Measurements from ENCODE around the gene ZNF783.
"Not testable (repeated sequence)": the region's sequence is repeated elsewhere in the genome, so short reads cannot be mapped to it uniquely, and the experiment has no call there.

ZNF783 gene

DNA sequence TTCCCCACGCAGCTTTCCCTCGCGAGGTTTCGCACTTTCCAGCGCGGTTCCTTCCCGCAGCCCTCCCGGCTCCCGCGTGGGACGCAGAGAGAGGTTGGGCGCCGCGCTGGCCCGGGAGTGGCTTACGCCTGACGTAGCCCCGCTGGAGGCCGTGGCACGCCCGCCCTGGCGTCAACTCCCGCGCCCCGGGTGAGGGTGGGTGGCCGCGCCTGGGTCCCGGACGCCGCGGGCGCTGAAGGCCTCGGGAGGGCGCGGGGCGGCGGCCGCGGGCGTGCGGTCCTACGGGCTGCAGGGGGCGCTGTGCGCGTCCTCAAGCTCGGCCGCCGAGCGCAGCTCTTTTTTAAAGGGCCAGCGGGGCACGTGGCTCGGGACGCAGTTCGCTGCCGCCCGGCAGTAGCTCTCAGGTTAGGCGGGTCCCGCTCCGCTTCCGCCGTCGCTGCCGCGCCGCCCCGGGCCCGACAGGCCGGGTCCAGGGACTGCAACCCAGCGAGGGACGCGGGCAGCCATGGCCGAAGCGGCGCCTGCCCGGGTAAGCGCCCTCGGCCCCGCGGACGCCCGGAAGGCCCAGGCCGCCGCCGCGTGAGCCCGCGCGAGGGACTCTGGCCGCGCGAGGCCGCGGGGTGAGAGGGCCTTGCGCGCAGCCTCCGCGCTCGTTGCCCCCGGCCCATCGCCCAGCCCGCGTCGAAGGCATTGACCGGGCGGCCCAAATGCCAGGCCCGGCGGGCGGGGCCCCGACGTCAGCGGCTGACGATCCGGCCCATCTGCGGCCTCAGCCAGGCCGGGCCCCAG, at the start of gene ZNF783:
TSS of gene ZNF783 (plus strand) at position 368 of the 789 bp plus-strand sequence. CDS start at position 506, 138 bp downstream.
- peak; percentile 89 for DNase-seq

DNA sequence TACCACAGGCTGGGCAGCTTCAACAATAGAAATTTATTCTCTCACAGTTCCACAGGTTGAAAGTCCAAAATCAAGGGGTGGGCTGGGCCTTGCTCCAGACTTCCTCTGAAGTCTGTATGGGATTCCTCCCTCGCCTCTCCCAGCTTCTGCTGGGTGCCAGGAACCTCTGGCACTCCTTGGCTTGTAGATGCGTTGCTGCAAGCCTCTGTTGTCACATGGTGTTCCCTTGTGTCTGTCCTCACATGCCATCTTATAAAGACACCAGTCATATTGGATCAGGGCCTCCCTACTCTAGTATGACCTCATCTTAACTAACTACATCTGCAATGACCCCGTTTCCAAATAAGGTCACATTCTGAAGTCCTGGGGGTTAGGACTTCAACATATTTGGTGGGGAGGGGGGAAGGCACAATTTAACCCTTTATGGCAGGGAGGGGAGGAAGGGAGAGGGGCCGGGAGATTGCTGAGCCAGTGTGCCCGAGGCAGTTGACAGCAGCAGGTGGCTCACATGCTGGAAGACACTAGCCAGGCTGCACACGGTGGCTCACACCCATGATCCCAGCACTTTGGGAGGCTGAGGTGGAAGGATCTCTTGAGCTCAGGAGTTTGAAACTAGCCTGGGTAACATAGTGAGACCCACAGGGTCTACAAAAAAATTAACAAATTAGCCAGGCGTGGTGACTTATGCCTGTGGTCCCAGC, 47.8 kb upstream of the ZNF783 start:
- DNase-seq: no peak

DNA sequence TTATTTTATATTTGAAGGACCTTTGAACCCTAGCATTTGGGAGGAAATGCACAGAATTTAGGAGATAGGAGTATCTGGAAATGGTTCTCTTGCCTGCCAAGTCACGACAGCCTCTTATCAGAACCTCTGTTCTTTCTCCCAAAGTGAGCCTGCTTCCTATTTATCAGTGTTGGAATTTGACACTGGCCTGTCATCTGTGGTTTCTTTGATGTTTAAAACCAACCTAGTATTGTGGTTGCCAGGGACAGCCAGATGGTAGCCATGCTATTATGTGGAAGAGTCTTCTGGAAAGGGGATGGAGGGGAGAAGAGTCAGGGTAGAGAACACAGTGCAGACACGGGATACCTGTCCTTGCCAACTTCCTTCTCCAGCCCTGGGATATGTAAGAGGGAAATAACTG, 45.6 kb upstream of the ZNF783 start:
- DNase-seq: no peak

DNA sequence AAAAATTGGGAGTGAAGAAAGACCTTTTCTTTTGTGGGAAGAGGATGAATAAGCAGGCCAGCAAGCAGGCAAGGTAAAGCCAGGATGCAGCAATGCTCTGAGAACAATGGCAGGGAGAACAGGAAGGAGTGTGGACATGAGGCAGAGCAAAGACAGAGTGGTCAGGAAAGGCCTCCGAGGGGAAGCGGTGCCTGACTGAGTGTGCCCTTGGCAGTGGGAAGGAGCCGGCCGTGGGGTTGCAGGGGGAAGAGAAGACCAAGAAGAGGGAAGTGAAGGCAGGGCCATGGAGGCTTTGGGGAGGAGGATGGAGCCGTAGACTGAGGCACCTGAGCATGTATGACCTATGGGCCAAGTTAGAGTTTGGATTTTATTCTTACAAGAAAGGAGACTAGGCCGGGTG, 44.4 kb upstream of the ZNF783 start:
- no peak for DNase-seq

DNA sequence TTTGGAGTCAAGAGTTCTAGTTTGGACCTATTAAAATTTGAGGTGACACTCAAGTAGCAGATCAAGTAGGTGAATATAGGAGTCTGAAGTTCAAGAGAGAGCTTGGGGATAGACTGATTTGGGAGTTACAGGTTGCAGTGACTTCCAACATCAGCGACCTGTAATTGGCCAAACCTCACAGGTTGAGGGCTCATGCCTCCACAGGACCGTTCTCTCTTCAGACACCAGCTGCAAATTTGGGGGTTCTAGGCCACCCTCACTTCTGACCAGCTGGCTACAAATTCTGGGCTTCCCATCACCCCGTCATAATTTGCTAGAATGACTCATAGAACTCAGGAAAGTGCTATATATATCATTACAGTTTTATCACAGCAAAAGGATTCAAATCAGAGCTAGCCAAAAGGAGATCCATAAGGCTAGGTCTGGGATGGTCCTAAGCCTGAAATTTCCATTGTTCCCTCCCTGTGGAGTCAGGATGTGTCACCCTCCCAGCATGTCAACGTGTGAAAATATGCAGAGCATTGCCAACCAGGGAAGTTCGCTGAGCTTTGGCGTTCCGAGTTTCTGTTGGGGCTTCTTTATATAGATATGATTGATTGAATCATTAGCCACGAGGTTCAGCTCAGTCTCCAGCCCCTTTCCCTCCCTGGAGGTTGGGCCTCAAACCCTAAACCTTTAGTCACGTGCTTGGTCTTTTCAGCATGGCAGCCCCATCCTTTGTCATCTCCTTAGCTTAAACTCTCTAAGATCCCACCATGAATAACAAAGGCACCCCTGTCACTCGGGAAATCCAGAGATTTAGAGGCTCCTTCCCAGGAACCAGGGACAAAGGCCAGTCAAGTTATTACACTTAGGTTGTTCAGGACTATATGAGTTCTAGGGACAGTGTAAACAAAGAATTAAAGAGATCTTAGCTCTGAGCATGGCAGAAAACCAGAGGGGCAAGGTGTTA, 43.3 kb upstream of the ZNF783 start:
- no peak for DNase-seq

DNA sequence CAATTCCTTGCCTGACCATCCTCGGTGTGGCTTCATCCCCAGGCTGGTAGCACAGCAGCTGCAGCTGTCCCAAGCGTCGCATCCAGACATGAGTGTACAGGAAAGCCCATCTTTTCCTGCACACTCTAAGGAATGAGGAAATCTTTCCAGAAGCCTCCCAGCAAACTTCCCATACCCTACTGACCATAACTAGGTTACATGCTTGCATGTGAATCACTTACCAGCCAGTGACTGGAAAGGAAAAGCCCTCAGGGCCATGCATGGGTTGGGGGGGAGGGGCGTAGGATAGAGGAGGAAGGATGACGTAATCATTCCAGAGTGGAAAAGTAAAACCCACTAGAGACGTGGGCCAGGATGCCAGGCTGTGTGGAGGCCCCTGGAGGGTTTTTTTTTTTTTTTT, 41.5 kb upstream of the ZNF783 start:
- DNase-seq: peak; percentile 80

DNA sequence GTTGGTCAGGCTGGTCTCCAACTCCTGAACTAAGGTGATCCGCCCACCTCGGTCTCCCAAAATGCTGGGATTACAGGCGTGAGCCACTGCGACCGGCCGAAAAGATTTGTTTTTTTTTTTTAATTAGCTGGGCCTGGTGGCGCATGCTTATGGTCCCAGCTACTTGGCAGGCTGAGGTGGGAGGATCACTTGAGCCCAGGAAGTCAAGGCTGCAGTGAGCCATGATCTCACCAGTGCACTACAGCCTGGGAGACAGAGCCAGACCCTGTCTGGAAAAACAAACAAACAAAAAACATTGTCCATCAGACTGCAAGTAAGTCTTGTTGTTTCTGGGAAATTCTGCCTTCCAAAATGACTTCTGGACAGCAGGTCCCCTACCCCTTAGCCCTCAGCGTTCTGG, 38.8 kb upstream of the ZNF783 start:
- DNase-seq: no peak

DNA sequence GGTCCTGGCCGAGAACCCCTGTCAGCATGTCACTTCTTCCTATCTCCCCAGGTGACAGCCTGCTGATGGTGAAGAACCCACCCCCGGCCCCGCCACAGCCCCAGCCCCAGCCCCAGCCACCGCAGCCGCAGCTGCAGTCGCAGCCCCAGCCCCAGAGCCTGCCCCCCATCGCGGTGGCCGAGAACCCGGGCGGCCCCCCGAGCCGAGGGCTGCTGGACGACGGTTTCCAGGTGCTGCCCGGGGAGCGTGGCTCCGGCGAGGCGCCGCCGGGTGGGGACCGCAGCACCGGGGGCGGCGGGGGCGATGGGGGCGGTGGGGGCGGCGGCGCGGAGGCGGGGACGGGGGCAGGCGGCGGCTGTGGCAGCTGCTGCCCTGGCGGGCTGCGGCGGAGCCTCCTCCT, 38.2 kb upstream of the ZNF783 start:
- DNase-seq: no peak

DNA sequence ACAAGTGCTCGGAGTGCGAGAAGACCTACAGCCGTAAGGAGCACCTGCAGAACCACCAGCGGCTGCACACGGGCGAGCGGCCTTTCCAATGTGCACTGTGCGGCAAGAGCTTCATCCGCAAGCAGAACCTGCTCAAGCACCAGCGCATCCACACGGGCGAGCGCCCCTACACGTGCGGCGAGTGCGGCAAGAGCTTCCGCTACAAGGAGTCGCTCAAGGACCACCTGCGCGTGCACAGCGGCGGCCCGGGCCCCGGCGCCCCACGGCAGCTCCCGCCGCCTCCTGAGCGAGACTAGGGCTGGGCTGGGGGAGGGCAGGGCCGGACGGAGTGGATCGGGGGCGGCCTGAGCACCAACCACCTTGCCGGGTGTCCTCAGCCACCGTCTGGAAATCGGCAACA, 37.6 kb upstream of the ZNF783 start:
- DNase-seq: no peak

DNA sequence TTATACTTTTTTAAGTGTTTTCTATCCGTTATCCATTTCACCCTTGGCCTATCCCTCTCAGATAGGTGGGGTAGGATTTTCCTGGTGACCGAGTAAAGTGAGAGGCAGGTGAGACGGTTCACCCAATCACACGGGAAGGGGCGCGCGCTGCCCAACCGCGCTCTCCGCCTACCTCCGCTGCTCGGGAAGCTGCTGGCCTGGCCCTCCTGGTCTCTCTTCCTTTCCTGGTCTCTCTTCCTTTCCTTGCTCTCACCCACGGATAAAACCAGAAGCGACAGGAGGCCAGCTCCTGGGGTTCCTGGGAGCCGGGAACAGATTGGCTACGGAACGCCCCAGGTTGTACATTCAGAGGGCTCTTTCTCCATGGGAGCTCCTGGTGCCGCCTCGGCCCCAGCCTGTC, 36.9 kb upstream of the ZNF783 start:
- no peak for DNase-seq

DNA sequence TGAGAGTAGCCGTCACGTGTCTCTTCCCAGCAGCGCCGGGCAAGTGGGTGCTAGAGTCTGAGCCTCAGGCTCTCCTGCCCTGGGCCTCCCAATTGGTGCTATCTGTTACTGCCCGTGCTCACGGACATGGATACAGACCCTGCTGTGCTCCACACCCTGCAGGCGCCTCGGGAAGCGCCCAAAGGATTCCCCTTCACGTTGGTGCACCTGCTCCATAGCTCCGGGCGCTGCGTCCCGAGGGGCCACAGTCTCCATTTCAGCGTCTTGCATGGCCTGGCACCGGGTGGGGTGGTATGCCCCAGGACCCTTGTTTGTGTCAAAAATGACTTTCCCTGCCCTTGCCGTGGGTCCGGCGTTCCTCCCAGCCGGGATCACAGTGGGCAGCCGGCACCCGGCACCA, 36.3 kb upstream of the ZNF783 start:
- DNase-seq: no peak

DNA sequence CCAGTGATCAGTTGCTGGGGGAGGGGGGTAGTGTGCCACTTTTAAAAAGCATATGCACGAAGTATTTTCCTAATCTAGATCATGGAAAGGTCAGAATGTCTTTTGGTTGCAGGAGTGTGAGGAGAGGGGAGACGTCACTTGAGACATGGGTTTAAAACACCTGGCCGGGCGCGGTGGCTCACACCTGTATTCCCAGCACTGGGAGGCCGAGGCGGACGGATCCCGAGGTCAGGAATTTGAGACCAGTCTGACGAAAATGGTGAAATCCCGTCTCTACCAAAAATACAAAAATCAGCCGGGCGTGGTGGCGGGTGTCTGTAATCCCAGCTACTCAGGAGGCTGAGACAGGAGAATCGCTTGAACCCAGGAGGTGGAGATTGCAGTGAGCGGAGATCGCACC, 35.6 kb upstream of the ZNF783 start:
- DNase-seq: not testable (repeated sequence)

DNA sequence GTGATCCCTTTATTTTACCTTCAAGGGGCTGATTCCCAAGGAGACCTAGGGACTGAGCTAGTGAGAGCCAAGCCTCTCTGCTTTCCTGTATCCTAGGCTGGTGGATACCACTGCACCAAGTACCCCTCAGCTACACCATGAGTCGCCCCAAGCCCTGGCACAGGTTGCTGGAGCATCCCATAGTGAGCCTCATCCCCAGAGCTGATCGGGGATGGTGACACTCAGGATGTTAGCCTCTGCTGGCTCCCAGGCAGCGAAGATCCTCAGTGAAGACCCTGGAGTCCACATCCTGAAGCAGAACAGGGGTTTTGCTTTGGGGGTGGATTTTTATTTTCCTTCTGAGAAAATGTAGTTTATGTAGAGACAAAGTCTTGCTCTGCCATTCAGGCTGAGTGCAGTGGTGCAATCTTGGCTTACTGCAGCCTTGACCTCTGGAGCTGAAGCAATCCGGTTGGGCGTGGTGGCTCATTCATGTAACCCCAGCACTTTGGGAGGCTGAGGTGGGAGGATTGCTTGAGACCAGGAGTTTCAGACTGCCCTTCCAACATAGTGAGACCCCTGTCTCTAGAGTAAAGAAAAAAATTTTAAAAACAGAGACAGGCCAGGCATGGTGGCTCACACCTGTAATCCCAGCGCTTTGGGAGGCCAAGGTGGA, 35.0 kb upstream of the ZNF783 start:
- DNase-seq: no peak

DNA sequence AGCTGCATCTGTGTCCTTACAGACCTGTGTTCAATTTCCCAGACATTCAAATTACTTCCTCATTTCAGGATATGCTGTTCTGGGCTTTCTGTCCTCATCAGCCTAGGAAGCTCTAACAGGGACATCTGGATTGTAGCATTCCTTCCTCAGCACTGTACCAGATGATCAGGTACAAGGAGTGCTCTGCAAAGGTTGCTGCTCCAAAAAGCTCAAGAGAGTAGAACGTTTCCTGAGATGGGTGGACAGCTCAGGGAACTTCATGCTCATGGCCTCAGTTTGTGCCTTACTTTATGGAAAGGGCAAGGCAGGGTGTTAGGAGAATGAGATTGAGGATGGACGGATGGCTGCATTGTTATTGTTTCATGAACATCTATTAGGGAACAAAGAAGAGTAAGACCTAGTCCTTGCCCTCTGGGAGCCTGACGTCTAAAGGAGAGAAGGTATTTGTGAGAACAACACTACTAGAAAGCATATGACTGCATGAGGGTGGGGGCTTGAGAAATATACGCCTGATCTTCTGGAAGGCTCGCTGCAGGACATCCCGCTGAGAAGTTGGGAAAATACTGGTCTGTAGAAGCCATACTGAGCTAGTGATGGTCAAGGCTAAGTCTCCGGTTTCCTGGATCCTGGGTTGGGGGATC, 33.0 kb upstream of the ZNF783 start:
- DNase-seq: no peak

DNA sequence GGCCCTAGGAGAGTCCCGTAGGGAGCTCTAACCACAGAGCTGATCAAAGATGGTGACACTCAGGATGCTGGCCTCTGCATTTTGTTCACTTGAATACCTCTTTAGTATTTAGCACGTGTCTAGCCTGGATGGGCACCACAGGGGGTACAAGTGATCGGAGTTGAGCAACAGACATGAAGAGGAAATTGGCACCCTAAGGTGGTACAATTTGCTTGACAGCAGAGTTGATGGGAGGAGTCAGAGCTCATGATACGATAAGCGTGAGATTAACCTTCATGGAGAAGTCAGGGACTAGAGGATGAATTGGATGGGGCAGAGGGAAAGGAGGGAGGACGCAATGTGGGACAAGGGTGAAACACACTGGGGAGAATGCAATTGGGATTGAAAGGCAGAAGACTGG, 32.5 kb upstream of the ZNF783 start:
- no peak for DNase-seq

DNA sequence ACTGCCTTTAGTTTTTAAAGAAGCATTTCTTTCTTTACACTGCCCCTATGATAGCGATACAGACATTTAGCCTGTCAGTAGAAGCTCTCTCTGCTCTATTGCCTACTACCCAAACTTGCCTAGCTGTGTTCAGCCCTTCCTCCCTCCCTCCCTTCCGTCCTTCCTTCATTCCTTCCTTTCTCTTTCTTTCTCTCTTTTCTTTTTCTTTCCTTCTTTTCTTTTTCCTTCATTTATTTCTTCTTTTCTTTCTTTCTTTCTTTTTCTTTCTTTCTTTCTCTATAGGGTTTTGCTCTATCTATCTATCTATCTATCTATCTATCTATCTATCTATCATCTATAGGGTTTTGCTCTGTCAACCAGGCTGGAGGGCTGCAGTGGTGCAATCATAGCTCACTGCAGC, 29.6 kb upstream of the ZNF783 start:
- no peak for DNase-seq

DNA sequence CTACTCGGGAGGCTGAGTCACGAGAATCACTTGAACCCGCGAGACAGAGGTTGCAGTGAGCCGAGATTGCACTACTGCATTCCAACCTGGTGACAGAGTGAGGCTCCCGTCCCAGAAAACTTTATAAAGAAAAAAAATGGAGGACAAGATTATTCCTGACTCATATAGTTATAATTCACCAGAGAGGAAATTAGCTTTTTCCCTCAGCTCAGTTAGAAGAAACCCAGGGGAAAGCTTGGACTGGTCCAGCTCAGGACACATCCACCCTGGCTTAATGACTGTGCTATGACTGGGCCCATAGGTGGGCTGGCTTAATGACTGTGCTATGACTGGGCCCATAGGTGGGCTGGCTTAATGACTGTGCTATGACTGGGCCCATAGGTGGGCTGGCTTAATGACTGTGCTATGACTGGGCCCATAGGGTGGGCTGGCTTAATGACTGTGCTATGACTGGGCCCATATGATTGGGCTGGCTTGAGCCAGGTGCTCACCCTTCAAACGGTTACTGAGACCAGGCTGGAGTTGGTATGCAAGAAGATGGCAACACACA, 28.3 kb upstream of the ZNF783 start:
- DNase-seq: not testable (repeated sequence)

DNA sequence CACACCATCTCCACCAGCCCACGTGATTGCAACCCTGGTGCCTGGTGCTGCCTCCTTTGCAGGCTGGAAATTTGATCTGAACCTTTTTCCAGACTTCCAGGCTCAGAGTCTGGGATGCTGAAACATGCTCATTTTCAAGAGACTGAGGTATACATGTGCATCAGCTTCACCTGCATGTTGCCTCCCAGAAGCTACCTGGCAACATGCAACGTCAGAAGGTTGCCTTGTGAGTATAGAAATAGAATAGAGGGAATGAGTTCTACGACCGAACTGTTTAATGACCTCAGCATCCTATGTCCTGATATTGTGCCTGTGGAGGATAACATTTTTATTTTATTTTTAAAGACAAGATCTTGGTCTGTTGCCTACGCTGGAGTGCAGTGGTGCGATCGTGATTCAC, 24.5 kb upstream of the ZNF783 start:
- no peak for DNase-seq

DNA sequence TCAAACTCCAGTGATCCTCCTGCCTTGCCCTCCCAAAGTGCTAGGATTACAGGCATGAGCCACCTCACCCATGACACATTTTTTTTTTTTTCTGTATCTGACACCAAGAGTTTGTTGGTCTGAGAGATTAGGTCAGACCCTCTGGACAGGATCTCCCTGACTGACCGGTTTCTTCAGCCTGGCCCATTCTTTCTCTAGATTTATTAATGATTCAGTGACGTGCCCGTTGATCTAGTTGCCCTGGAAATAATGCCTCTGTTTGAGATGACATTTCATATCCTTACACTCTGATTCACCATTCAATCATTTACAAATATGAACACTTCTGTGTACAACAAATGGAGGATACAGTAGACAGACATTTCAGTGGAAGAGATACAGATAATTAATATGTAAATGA, 23.9 kb upstream of the ZNF783 start:
- DNase-seq: no peak

DNA sequence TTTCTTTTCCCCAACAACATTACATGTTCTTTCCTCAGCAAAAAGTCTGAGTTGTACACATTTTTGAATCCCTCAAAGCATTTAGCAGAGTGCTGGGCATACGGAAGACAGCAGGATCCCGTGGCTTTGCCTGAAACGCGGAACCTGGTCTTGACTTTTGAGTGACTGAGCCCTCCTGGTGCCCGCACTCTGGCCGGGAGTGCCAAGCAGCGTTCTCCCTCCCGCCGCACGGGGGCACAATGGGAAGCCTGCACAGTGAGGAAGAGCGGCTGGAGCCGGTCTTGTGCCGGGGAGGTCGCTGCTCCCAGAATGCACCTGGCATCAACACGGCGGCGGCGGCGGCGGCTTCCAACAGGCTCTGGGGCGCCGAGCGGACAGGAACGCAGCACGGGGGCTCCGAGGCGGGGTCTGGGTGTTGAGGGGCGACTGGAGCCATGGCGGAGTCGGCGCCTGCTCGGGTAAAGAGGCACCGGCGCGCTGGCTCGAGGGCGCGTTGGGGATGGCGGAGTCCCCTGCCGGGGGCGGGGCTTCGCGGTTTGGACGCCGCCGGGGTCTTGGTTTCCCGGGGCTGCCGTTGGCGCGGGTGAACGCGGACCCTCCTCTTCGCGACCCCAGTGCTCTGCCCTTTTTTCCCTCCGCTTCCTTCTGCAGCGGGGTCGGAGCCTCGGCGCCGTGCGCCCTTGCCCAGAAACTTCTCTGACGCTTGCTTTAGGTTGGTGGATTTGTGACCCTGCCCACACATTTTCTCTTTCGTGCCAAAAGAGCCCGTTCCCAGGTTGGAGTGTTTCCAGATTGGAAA, 22.5 kb upstream of the ZNF783 start, which contains the start of gene ZNF212:
TSS of gene ZNF212 (plus strand) at position 307 of the 799 bp plus-strand sequence. CDS start at position 435, 128 bp downstream.
- peak; percentile 97 for DNase-seq

DNA sequence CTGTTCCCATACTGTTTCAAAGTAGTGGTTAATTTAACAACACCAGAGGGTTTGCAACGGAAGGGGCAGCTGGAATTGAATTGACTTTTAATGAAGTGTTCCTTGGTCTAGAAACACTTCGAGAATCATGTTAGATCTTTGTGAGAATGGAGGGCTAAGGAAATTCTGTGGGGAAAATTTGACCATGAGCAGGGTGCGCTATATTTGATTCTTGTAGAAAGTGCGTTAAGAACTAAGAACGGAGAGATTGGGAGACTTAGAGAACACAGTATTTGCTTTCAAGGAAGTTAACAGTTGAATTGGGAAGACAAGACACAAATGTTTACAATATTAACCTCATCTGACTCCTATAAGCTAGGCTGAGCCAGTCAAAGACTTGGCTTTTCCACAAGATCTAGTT, 21.4 kb upstream of the ZNF783 start:
- no peak for DNase-seq
